DMS153 (cell line): ENCODE data around the gene ZNF668.
A peak's percentile ranks its signal among the peaks of the same experiment; 100 is the strongest.

Experiments used
- DNase-seq: peaks from one replicate; lab custom pipeline; 2025; lab: John Stamatoyannopoulos, UW

ZNF668 gene

GRCh38 chr16:31073970-31074813 is at the start of gene ZNF668, which contains the start of gene ZNF646:
Gene ZNF668, minus strand, starts transcription at chr16:31074240. Its CDS starts 9,781 bp downstream, at chr16:31064459.
Gene ZNF646, plus strand, starts transcription at chr16:31074422. Its CDS starts 1,903 bp downstream, at chr16:31076325.
- peak; percentile 99 for DNase-seq

GRCh38 chr16:31120129-31120528 is 46.1 kb upstream of the ZNF668 start:
- DNase-seq: no peak

GRCh38 chr16:31118223-31119155 is 44.4 kb upstream of the ZNF668 start:
- no peak for DNase-seq

GRCh38 chr16:31117384-31118222 is 43.6 kb upstream of the ZNF668 start, which contains the start of gene KAT8:
Gene KAT8, plus strand, starts transcription at chr16:31117664. Its CDS starts 18 bp downstream, at chr16:31117682.
- DNase-seq: peak; percentile 97

- DNase-seq: no peak
These were observed 40.4 kb upstream of the ZNF668 start for GRCh38 chr16:31114468-31114867.

GRCh38 chr16:31113121-31114120 is 39.4 kb upstream of the ZNF668 start:
- no peak for DNase-seq

GRCh38 chr16:31112711-31113110 is 38.7 kb upstream of the ZNF668 start:
- DNase-seq: no peak

GRCh38 chr16:31111881-31112466 is 37.9 kb upstream of the ZNF668 start:
- no peak for DNase-seq

GRCh38 chr16:31110106-31111034 is 36.3 kb upstream of the ZNF668 start:
- DNase-seq: no peak

- DNase-seq: no peak
These were observed 35.6 kb upstream of the ZNF668 start for GRCh38 chr16:31109622-31110021.

GRCh38 chr16:31108794-31109558 is 34.9 kb upstream of the ZNF668 start:
- DNase-seq: no peak

- peak; percentile 62 for DNase-seq
These were observed 34.2 kb upstream of the ZNF668 start, which contains the start of gene BCKDK for GRCh38 chr16:31108035-31108793. Gene BCKDK, plus strand, starts transcription at chr16:31108386. Its CDS starts 838 bp downstream, at chr16:31109224.

- no peak for DNase-seq
These were observed 33.4 kb upstream of the ZNF668 start for GRCh38 chr16:31107465-31107867.

- no peak for DNase-seq
These were observed 32.7 kb upstream of the ZNF668 start for GRCh38 chr16:31106509-31107464.

- peak; percentile 76 for DNase-seq
These were observed 31.7 kb upstream of the ZNF668 start for GRCh38 chr16:31105677-31106213.
